HG03469 (cell line): ENCODE results near the gene NDUFV3.
A peak's percentile ranks its signal among the peaks of the same experiment; 100 is the strongest.
"Not testable (repeated sequence)": the region's sequence is repeated elsewhere in the genome, so short reads cannot be mapped to it uniquely, and the experiment has no call there.

Experiments used
- ATAC-seq: cut with Tn5 transposase; IDR thresholded peaks from one replicate; pipeline ENCODE4 v1.9.1; 2021; ENCODE audit warnings: mild to moderate bottlenecking, moderate library complexity, moderate number of reproducible peaks; ENCODE audit not compliant: unreplicated experiment

Gene NDUFV3

DNA sequence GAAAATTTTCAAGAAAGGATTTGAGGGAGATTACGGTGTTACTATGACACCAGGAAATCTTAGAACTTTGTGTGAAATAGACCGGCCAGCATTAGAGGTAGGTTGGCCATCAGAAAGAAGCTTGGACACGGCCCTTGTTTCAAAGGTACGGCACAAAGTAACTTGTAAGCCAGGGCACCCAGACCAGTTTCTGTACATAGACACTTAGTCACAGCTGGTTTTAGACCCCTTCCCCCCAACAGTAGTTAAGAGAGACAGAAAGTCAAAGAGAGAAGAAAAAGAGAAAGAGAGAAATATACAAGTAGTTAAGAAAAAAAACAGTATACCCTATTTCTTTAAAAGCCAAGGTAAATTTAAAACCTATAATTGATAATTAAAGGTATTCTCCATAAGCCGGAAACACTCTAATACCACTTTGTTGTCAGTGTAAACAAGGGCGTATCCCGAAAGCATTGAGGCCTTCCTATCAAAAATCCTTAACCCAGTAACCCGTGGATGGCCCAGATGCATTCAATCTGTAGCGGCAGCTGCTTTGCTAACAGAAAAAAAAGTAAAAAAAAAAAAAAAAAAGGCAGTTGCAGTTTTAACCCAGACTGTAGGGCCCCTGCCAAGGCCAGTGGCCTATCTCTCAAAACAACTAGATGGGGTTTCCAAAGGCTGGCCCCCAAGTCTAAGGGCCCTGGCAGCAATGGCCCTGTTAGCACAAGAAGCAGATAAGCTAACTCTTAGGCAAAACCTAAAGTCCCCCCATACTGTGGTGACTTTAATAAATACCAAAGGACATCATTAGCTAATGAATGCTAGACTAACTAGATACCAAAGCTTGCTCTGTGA lies 40.2 kb downstream of the NDUFV3 start:
- ATAC-seq = not testable (repeated sequence)

DNA sequence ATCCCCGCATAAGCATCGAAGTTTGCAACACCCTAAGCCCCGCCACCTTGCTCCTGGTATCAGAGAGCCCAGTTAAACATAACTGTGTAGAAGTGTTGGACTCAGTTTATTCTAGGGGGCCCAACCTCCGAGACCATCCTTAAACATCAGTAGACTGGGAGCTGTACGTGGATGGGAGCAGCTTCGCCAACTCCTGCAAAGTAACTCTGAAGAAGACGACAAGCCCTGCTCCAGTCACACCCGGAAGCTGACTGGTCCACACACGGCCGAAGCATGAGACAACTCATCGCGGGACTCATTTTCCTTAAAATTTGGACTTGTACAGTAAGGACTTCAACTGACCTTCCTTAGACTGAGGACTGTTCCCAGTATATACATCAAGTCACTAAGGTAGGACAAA lies 40.9 kb downstream of the NDUFV3 start:
- not testable (repeated sequence) for ATAC-seq

DNA sequence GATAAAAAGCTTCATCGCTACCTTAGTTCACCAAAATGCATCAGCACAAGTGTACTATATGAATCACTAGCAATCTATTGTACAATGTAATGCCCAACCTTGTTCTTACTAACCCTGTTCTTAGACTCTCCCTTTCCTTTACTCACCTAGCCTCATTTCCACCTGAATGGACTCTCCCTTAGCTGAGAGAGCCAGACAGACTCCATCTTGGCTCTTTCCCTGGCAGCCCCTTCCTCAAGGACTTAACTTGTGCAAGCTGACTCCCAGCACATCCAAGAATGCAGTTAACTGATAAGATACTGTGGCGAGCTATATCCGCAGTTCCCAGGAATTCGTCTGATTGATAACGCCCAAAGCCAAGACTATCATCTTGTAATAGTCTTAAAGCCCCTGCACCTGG lies 43.3 kb downstream of the NDUFV3 start:
- ATAC-seq = not testable (repeated sequence)

DNA sequence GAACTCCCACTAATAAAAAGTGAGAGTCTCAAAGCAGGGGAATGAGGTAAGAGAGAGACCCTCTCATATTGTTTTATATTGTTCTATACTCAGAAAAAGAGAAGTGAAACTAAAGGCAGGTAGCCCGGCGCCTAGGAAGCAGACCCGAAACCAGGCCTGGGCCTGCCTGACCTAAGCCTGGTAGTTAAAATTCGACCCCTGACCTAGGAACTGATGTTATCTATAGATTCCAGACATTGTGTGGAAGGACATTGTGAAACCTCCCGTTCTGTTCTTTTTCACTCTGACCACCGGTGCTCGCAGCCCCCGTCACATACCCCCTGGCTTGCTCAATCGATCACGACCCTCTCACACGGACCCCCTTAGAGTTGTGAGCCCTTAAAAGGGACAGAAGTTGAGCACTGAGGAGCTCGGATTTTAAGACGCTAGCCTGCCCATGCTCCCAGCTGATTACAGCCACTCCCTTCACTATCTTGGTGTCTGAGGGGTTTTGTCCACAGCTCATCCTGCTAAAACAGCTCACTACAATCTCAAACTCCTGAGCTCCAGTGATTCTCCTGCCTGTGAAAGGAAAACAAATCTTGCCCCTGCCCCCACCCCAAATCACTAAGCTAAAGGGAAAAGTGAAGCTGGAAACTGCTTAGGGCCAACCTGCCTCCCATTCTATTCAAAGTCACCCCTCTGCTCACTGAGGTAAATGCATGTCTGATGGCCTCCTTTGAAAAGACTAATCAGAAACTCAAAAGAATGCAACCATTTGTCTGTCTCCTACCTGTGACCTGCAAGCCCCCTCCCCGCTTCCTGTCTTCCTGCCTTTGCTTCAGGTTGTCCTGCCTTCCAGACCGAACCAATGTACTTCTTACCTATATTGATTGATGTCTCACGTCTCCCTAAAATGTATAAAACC lies 44.2 kb downstream of the NDUFV3 start:
- not testable (repeated sequence) for ATAC-seq

DNA sequence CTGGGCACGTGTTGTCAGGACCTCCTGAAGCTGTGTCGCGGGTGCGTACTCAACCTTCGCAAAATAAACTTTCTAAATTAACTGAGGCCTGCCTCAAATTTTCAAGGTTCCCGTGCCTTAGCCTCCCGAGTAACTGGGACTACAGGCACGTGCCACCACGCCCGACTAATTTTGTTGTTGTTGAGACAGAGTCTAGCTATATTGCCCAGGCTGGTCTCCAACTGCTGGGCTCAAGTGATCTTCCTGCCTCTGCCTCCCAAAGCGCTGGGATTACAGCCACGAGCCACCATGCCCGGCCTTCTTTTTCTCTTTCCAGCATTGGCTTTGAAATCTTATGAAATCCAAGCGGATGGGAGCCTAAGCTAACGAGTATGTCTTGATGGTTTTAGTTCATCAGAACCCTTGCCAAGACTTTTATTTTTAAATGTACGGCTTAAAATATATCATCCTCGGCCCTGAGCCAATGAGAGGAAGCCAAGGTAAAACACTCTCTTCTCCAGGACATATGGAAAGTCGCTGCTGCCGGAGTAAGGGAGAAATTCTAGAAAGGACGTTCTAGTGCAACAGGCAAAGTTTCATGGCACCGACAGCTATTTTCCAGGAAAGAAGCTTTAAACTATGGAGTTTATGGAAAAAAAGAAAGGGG lies 45.0 kb downstream of the NDUFV3 start:
- ATAC-seq = no peak

DNA sequence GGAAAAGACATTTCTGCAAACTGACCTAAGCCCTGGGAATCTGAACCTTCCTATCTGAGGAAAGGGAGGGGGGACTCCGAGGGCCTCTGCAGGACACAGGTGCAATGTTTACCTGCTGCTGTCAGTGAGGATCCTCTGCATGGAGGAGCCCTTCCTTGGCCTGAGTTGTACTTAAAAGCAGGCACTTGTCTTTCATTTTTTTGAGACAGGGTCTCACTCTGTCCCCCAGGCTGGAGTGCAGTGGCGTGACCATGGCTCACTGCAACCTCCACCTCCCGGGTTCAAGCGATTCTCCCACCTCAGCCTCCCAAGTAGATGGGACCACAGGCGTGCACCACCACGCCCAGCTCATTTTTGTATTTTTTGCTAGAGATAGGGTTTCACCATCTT lies 45.5 kb downstream of the NDUFV3 start:
- not testable (repeated sequence) for ATAC-seq

DNA sequence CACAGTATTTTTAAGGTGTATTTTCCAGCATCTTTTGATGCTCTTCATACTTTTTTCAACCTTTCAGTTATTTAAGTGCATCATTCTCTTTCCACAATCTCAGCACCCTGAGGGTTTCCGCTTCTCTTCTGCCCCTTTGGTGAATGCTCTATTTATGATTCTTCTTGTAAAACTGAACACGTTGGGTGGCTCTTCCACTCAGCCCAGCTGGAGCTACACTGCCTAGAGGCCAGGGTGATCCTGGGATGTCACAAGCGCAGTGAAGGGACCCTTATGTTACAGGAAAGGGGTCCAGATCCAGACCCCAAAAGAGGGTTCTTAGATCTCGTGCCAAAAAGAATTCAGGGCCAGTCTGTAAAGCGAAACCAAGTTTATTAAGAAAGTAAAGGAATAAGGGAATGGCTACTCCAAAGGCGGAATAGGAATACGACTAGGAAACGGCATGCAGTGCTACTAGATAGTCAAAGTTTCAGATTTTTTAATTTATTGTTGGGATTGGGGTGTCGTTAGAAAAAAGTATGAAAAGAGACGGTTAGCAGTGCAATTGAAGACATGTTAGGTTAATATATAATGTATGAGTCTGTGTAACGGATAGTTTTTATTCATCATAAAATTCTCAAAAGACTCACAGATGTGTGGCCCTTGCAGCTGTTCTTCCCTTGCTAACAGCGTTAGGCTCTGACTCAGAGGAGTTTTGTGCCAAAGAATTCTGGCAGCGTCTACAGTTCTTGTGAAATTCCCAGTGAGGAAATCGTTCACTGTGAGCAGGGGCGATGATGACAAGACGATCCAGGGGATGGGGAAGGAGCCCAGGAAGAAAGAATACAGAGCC lies 46.7 kb downstream of the NDUFV3 start:
- ATAC-seq = no peak

DNA sequence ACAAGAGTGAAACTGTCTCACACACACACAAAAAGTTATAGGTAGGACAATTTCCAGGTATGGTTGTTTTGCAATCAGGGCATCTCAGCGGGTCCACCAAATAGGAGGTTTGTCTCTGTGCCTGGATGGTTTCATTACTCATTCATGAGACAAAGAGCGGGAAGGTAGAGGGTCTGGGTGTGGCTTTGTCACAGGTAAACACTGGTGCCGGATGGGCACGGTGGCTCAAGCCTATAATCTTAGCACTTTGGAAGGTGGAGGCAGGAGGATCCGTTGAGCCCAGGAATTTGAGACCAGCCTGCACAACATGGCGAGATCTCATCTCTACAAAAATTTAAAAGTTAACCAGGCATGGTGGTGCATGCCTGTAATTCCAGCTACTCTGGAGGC lies 48.6 kb downstream of the NDUFV3 start:
- ATAC-seq = no peak

DNA sequence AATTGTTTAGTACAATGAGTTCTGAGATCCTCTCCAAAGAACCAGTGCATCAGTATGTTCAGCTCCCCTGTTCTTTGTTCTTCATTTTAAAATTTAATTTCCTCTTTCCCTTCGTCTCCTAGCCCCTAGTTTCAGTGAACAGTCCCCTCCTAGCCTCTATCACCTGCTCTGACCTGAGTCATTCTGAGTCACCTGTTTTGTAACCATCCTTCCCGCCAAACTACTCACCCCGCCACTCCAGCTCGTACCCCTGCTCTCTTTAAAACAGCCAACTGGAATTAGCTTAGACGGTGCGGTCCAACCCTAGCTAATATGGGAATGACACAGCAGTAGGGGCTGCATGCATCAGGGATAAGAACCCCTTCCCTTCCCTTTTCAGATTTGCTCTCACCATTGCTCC lies 49.1 kb downstream of the NDUFV3 start:
- no peak for ATAC-seq

DNA sequence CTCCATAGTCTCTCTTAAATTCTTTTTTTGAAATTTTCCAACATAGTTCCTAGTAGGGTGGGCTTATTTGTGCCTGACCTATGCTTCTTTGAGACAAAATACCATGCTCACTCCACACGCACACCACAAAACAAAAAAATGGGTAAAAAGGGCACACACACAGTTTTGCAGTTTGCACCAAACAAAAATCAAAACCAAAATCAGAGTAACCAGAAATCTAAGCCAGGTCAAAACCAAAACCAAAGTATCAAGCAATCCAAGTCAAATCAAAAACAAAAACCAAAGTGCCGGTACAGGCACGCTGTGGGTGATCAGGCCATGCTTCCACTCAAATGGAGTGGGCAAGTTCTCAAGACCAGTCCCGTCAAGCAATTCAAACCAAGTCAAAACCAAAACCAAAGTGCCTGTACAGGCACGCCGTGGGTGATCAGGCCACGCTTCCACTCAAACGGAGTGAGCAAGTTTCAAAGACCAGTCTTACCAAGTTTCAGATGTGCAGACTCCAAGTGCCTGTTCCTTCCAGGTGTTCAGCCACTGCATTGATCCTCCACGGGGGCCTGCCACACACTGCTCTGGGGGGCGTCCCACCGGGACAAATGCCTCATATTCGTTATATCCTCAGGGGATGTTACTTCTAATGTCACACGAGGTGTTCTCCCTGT lies 56.1 kb downstream of the NDUFV3 start:
- ATAC-seq = not testable (repeated sequence)

DNA sequence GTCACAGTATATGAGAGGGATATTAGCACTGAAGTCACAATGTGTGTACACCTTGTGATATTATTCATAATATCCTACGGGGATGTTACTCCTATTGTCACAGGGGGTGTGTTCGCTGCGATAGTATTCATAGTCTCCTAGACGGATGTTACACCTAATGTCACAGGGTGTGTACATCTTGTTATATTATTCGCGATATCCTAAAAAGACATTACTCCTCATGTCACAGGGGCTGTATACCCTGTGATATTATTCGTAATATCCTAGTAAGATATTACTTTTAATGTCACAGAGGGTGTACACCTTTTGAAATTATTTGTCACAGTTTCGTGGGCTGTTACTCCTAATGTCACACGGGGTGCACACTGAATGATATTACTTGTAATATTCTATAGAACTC lies 58.1 kb downstream of the NDUFV3 start:
- ATAC-seq = not testable (repeated sequence)

DNA sequence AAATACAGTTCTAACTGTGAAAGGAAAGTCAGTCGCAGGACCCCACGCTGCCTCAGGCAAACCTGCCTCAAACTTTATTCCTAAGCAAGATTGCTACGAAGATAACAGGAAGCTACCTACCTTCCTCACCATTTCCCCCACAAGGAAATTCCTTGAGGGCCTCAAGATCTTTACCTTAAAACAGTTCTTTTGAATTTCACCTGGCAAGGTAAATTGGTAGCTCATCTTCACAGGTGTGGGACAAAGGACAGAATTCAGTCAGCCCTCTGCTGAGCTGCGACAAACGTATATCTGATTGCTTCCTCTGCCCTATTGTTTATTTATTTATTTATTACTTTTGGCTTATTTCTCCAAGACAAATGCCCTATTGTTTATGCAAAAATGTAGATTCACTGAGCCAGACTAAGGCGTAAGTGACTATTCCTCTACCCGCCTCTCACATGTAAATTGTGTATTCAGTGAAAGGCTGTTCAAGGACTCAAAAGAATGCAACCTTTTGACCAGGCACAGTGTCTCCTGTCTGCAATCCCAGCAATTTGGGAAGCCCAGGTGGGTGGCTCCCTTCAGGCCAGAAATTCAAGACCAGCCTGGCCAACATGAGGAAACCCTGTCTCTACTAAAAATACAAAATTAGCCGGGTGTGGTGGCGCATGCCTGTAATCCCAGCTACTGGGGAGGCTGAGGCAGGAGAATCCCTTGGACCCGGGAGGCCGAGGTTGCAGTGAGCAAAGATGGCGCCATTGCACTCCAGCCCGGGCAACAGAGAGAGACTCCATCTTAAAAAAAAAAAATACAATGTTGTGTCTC lies 63.9 kb downstream of the NDUFV3 start:
- peak; percentile 100 for ATAC-seq

DNA sequence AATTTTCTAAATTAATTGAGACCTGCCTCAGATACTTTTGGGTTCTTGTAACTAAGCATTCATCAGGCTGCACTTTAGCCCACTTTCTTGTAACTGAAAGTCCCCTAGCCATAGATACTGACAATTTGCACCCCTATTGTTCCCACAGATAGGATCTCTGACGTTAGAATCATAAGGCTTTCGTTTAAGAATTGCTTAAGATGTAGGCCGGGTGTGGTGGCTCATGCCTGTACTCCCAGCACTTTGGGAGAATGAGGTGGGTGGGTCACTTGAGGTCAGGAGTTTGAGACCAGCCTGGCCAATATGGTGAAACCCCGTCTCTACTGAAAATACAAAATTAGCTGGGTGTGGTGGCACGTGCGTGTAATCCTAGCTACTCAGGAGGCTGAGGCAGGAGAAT lies 65.0 kb downstream of the NDUFV3 start:
- not testable (repeated sequence) for ATAC-seq

DNA sequence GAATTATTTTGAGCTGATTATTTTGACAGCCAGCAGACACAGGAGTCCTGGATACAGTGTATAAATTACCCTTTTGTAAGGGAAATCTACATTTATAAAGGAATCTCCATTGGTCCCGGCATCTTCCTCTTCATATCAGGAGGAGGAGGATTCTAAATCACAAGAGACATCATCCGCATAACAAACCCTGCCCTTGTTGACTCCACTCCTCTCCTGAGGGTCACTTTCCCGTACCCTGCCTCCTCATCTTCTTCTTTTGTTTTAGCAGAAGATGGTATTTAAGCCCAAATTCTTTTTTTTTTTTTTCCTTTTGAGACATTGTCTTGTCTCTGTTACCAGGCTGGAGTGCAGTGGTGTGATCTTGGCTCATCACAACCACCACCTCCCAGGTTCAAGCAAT lies 66.6 kb downstream of the NDUFV3 start:
- ATAC-seq = no peak

DNA sequence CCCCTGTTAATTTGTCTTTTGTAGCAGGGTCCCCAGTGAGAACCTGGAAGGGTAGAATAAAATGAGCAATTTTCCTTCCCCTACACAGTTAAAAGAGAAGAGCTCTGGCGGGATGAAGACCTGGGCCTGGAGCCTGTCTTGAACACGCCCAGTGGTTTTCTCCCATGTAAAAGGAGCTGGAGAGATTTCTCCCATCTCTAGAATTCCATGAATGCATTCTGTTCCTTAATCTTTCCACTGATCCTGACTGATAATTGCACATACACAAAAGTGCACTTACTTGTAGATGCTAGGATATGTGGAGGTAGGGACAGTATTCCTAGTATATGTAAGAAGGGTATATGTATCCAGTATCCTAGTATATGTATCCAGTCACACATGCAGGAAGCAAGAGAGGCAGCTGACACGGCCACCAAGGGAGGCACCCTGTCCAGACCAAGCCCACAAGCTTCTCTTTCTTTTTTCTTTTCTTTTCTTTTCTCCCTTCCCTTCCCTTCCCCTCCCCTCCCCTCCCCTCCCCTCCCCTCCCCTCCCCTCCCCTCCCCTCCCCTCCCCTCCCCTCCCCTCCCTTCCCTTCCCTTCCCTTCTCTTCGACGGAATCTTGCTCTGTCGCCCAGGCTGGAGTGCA lies 69.4 kb downstream of the NDUFV3 start:
- no peak for ATAC-seq
